22Rv1 (cell line): ENCODE measurements around the gene ANKRD34C.

Experiments
- ZFX ChIP-seq: fragments of 450-650 bp; IDR thresholded peaks from 2 replicates; pipeline ENCODE4 v1.6.1; 2017; ENCODE audit warnings: antibody characterized with exemption, borderline replicate concordance
- TF ChIP-seq, protein P1 (sequence below): fragments of 450-650 bp; IDR thresholded peaks from 2 replicates; pipeline ENCODE4 v1.5.1; 2017; ENCODE audit warnings: mild to moderate bottlenecking

DNA sequence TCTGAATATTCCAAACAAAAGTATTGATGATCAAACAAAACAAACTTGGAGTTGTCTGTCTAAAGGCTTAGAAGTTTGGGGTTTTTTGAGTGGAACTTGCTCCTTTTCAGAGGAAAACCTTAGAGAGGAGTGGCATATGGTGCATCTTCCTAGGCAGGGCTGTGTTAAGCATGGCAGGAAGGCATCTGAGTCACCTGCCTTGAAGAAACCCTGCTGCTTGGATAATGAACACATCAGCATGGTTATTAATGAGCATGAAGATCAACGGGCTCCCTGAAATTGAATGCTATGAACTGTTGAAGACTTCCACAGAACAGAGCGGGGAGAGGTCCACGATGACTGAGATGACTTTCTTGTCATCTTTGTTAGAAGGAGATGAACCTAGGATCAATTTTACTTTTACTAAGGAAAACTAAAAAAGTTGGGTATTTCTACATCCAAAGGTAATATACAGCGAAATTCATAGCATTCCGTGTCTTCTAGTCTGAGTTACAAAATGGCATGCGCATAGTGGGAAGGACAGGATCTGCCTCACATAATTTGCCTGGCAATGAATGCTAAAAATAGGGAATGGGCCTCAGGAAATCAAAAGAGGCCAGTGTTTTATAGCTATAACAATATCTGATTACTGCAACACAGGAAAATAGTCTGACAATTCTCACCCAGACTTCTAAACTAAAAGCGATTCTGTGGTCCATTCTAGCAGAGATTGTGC lies 16.8 kb downstream of the ANKRD34C start:
- TF ChIP-seq, protein P1, sequence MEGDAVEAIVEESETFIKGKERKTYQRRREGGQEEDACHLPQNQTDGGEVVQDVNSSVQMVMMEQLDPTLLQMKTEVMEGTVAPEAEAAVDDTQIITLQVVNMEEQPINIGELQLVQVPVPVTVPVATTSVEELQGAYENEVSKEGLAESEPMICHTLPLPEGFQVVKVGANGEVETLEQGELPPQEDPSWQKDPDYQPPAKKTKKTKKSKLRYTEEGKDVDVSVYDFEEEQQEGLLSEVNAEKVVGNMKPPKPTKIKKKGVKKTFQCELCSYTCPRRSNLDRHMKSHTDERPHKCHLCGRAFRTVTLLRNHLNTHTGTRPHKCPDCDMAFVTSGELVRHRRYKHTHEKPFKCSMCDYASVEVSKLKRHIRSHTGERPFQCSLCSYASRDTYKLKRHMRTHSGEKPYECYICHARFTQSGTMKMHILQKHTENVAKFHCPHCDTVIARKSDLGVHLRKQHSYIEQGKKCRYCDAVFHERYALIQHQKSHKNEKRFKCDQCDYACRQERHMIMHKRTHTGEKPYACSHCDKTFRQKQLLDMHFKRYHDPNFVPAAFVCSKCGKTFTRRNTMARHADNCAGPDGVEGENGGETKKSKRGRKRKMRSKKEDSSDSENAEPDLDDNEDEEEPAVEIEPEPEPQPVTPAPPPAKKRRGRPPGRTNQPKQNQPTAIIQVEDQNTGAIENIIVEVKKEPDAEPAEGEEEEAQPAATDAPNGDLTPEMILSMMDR: no peak
- TF ChIP-seq ZFX: no peak
